HCT116 (cell line): ENCODE measurements around the gene MDM2. TPM values are rescaled to one million over a fixed set of nuclear protein-coding genes. Genes with fewer than 3 reads are reported as not detected.

ENCODE experiments used
- ATAC-seq: fragments of 200-7000 bp; cut with Tn5 transposase; 2 replicates; pipeline ENCODE4 v1.9.1; 2020; ENCODE audit warnings: mild to moderate bottlenecking, moderate library complexity
- BruUV-seq: library from RNA; stranded (reverse); fragments of 400-500 nt; replicated peaks from 2 replicates; lab custom pipeline; 2021; lab: Mats Ljungman, UMichigan
- CTCF ChIA-PET: fragments of 300-600 bp; sonication (Branson Sonifier 250); formaldehyde crosslinking; loops from one replicate; lab custom pipeline; 2021; ENCODE audit warnings: antibody characterized with exemption; lab: Charles Lee
- POLR2A ChIA-PET: fragments of 300-600, 350-600 bp; sonication (Branson Sonifier 250); formaldehyde crosslinking; loops from one replicate; lab custom pipeline; 2021; ENCODE audit warnings: antibody characterized with exemption; lab: Charles Lee
- RAD21 ChIA-PET, 2 experiments: fragments of 300-600 bp; sonication (Branson Sonifier 250); formaldehyde crosslinking; loops; one replicate each; lab custom pipeline; 2023; ENCODE audit warnings: low total read pairs in 2 of 2; ENCODE audit not compliant: uncharacterized antibody in 2 of 2, unreplicated experiment in 2 of 2, low non-redundant PET in 1 of 2; lab: Charles Lee
- DNase-seq: peaks from one replicate; pipeline ENCODE4 v3.0.0-alpha.2; 2010; ENCODE audit warnings: low read depth, low spot score
- H2AFZ ChIP-seq: fragments of 200-600 bp; shearing (Covaris generic), sonication (generic); 2 replicates; pipeline ENCODE4 v1.6.1; 2017; ENCODE audit warnings: low read depth, mixed run types, mixed read lengths, antibody characterized with exemption, low read length; ENCODE audit not compliant: poor library complexity, severe bottlenecking
- H3K27ac ChIP-seq: 2 replicates; pipeline ENCODE4 v1.5.1; 2012; ENCODE audit warnings: low read depth, low read length
- H3K27me3 ChIP-seq: fragments of 200-600 bp; sonication (generic); 2 replicates; pipeline ENCODE4 v1.6.1; 2016; ENCODE audit warnings: mixed run types, low read length, mixed read lengths; ENCODE audit not compliant: insufficient read depth
- H3K36me3 ChIP-seq, 2 experiments: fragments of 200-500 bp in 1 of 2; fragments of 200-600 bp in 1 of 2; sonication (Bioruptor generic) in 1 of 2; sonication (generic) in 1 of 2; 2 replicates each; pipeline versions ENCODE4 v1.5.1 to v1.6.1; 2014 to 2016; ENCODE audit warnings: low read length in 2 of 2, inconsistent platforms in 1 of 2, mixed read lengths in 1 of 2, mixed run types in 1 of 2; ENCODE audit not compliant: insufficient read depth in 2 of 2, control insufficient read depth in 1 of 2
- H3K4me1 ChIP-seq, 2 experiments: fragments of 200-600 bp in 1 of 2; sonication (generic) in 1 of 2; 2 replicates each; pipeline versions ENCODE4 v1.5.1 to v1.6.1; 2012 to 2017; ENCODE audit warnings: low read length in 2 of 2, inconsistent platforms in 1 of 2, mild to moderate bottlenecking in 1 of 2, mixed read lengths in 1 of 2, mixed run types in 1 of 2, moderate library complexity in 1 of 2; ENCODE audit not compliant: insufficient read depth in 2 of 2, control insufficient read depth in 1 of 2
- H3K4me2 ChIP-seq: fragments of 200-600 bp; sonication (generic); 2 replicates; pipeline ENCODE4 v1.6.1; 2017; ENCODE audit warnings: mixed run types, low read length, mixed read lengths
- H3K4me3 ChIP-seq, 2 experiments: fragments of 200-600 bp in 1 of 2; sonication (generic) in 1 of 2; replicated peaks in 1 of 2; 2 replicates each; pipeline ENCODE4 v1.5.1; 2011 to 2016; ENCODE audit warnings: low read length in 2 of 2, control low read depth in 1 of 2, low read depth in 1 of 2, mild to moderate bottlenecking in 1 of 2, mixed read lengths in 1 of 2, mixed run types in 1 of 2
- H3K79me2 ChIP-seq: fragments of 200-600 bp; sonication (generic); 2 replicates; pipeline ENCODE4 v1.6.1; 2017; ENCODE audit warnings: mild to moderate bottlenecking, mixed run types, low read length, moderate library complexity, mixed read lengths; ENCODE audit not compliant: insufficient read depth
- H3K9ac ChIP-seq: fragments of 200-600 bp; sonication (generic); 2 replicates; pipeline ENCODE4 v1.6.1; 2016; ENCODE audit warnings: low read length, mixed read lengths
- H3K9me2 ChIP-seq: fragments of 200-600 bp; sonication (generic), shearing (Covaris generic); 2 replicates; pipeline ENCODE4 v1.6.1; 2017; ENCODE audit warnings: mixed run types, mild to moderate bottlenecking, moderate library complexity; ENCODE audit not compliant: insufficient read depth
- H3K9me3 ChIP-seq, 2 experiments: fragments of 200-500 bp in 1 of 2; fragments of 200-600 bp in 1 of 2; sonication (Bioruptor generic) in 1 of 2; sonication (generic) in 1 of 2; 2 replicates each; pipeline ENCODE4 v1.6.1; 2014 to 2017; ENCODE audit warnings: low read length in 2 of 2, mixed read lengths in 2 of 2, inconsistent platforms in 1 of 2, low read depth in 1 of 2, mild to moderate bottlenecking in 1 of 2, mixed run types in 1 of 2, moderate library complexity in 1 of 2; ENCODE audit not compliant: control insufficient read depth in 1 of 2, insufficient read depth in 1 of 2
- H4K20me1 ChIP-seq: fragments of 200-600 bp; sonication (generic), shearing (Covaris generic); 2 replicates; pipeline ENCODE4 v1.6.1; 2017; ENCODE audit warnings: mixed run types, mild to moderate bottlenecking, moderate library complexity; ENCODE audit not compliant: insufficient read depth
- EGR1 ChIP-seq: IDR thresholded peaks from 2 replicates; pipeline ENCODE4 v1.6.1; 2012; ENCODE audit warnings: low read depth
- EZH2 ChIP-seq: fragments of 200-600 bp; sonication (generic); IDR thresholded peaks from 2 replicates; pipeline ENCODE4 v1.6.1; 2017; ENCODE audit warnings: antibody characterized with exemption, mixed run types
- EZH2phosphoT487 ChIP-seq: fragments of 200-600 bp; IDR thresholded peaks from 2 replicates; pipeline ENCODE4 v1.6.1; 2018; ENCODE audit warnings: antibody characterized with exemption, borderline replicate concordance
- FOSL1 ChIP-seq: IDR thresholded peaks from 2 replicates; pipeline ENCODE4 v1.6.1; 2012; ENCODE audit warnings: low read depth
- JUND ChIP-seq: IDR thresholded peaks from 2 replicates; pipeline ENCODE4 v1.6.1; 2012
- SIN3A ChIP-seq: IDR thresholded peaks from 2 replicates; pipeline ENCODE4 v1.6.1; 2012; ENCODE audit warnings: low read depth
- SP1 ChIP-seq: IDR thresholded peaks from 2 replicates; pipeline ENCODE4 v1.6.1; 2012; ENCODE audit warnings: low read depth
- SRF ChIP-seq: IDR thresholded peaks from 2 replicates; pipeline ENCODE4 v1.6.1; 2012; ENCODE audit warnings: low read depth
- TCF7L2 ChIP-seq: IDR thresholded peaks from 2 replicates; pipeline ENCODE4 v1.7.0; 2011; ENCODE audit warnings: borderline replicate concordance, inconsistent platforms; ENCODE audit not compliant: insufficient read depth, insufficient read length; ENCODE audit errors: extremely low read depth
- YY1 ChIP-seq: IDR thresholded peaks from 2 replicates; pipeline ENCODE4 v1.6.1; 2011; ENCODE audit warnings: low read length, low read depth, moderate library complexity, mild to moderate bottlenecking; ENCODE audit not compliant: insufficient replicate concordance; ENCODE audit errors: extremely low read depth
- ZFX ChIP-seq: fragments of 450-650 bp; IDR thresholded peaks from 2 replicates; pipeline ENCODE4 v1.6.1; 2017
- ZNF274 ChIP-seq: fragments of 200-500 bp; sonication (Bioruptor generic); IDR thresholded peaks from 2 replicates; pipeline ENCODE4 v1.6.1; 2014; ENCODE audit warnings: mild to moderate bottlenecking, low read depth, low read length, inconsistent platforms
- intact Hi-C: fragments of 100-400 bp; cut with micrococcal nuclease; formaldehyde crosslinking; loops from 2 replicates; pipeline ENCODE4 v1.10.0; 2022
- total RNA-seq: library from RNA; stranded (reverse); gene quantifications from one replicate; pipeline ENCODE4 v1.2.1, GENCODE V29; 2021; ENCODE audit not compliant: unreplicated experiment
- TF ChIP-seq, protein P1 (sequence below): IDR thresholded peaks from 2 replicates; pipeline ENCODE4 v1.6.1; 2012; ENCODE audit warnings: low read depth
- TF ChIP-seq, protein P2 (sequence below): IDR thresholded peaks from 2 replicates; pipeline ENCODE4 v1.6.1; 2012
- TF ChIP-seq, protein P3 (sequence below): IDR thresholded peaks from 2 replicates; pipeline ENCODE4 v1.6.1; 2011; ENCODE audit warnings: mild to moderate bottlenecking, low read length, moderate library complexity; ENCODE audit not compliant: insufficient replicate concordance; ENCODE audit errors: extremely low read depth
- TF ChIP-seq, protein P4 (sequence below), 3 experiments: fragments of 200-600 bp in 1 of 3; sonication (generic) in 1 of 3; IDR thresholded peaks in 2 of 3; conservative IDR thresholded peaks in 1 of 3; 2 replicates each; pipeline ENCODE4 v1.5.1; 2012 to 2017; ENCODE audit warnings: low read depth in 2 of 3, low read length in 2 of 3, antibody characterized with exemption in 1 of 3, borderline replicate concordance in 1 of 3, control low read depth in 1 of 3, mild to moderate bottlenecking in 1 of 3, mixed read lengths in 1 of 3, mixed run types in 1 of 3, moderate library complexity in 1 of 3; ENCODE audit not compliant: insufficient read depth in 1 of 3

MDM2 gene
- total RNA-seq, 1 experiment from 2014 or later: 170 TPM

DNA sequence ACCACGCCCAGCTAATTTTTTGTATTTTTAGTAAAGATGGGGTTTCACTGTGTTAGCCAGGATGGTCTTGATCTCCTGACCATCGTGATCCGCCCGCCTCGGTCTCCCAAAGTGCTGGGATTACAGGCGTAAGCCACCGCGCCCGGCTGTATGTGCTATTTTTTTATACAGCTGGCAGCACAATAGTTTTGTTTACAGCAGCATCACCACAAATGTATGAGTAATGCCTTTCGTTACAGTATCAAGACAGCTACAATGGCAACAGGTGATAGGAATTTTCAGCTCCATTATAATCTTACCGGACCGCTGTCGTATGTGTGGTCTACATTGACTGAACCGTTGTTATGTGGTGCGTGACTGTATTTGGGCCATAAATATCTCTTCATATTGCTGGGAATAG, 11.6 kb upstream of the MDM2 start (continued):
- TF ChIP-seq, protein P1, sequence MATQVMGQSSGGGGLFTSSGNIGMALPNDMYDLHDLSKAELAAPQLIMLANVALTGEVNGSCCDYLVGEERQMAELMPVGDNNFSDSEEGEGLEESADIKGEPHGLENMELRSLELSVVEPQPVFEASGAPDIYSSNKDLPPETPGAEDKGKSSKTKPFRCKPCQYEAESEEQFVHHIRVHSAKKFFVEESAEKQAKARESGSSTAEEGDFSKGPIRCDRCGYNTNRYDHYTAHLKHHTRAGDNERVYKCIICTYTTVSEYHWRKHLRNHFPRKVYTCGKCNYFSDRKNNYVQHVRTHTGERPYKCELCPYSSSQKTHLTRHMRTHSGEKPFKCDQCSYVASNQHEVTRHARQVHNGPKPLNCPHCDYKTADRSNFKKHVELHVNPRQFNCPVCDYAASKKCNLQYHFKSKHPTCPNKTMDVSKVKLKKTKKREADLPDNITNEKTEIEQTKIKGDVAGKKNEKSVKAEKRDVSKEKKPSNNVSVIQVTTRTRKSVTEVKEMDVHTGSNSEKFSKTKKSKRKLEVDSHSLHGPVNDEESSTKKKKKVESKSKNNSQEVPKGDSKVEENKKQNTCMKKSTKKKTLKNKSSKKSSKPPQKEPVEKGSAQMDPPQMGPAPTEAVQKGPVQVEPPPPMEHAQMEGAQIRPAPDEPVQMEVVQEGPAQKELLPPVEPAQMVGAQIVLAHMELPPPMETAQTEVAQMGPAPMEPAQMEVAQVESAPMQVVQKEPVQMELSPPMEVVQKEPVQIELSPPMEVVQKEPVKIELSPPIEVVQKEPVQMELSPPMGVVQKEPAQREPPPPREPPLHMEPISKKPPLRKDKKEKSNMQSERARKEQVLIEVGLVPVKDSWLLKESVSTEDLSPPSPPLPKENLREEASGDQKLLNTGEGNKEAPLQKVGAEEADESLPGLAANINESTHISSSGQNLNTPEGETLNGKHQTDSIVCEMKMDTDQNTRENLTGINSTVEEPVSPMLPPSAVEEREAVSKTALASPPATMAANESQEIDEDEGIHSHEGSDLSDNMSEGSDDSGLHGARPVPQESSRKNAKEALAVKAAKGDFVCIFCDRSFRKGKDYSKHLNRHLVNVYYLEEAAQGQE: no peak
- TF ChIP-seq EZH2 (no peak), EGR1 (no peak), FOSL1 (no peak), TCF7L2 (no peak), SRF (no peak), ZFX (no peak)
- TF ChIP-seq, protein P2, sequence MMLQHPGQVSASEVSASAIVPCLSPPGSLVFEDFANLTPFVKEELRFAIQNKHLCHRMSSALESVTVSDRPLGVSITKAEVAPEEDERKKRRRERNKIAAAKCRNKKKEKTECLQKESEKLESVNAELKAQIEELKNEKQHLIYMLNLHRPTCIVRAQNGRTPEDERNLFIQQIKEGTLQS: no peak

DNA sequence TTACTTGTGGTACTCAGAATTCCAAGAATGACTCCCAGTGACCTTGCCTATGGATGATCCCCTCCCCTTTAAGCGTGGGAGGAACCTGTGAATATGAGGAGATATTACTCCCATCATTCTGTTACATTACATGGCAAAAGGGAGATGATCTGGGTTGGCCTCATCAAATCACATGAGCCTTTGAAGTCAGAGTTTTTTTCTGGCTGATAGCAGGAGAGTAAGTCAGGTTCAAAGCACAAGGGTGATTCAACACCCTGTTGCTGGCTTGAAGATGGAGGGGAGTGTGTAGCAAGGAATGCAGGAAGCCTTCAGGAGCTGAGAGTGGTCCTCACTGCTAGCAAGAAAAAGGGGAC, 9.1 kb upstream of the MDM2 start:
- no peaks in the 10 kb centered on the region for H3K27me3 ChIP-seq
- H3K4me2 ChIP-seq: peak overlapping the region; percentile 66; the same call in 1 of the 2 replicates
- no peaks in the 10 kb centered on the region for H3K36me3 ChIP-seq
- H3K9ac ChIP-seq: no peak overlapping the region
- ChIA-PET RAD21 (no interaction called here), POLR2A (no interaction called here), CTCF (no interaction called here)
- no peaks in the 10 kb centered on the region for H4K20me1 ChIP-seq
- DNase-seq (no peak), ATAC-seq (no peak)
- BruUV-seq: no TSS peak
- H3K79me2 ChIP-seq: no peaks in the 10 kb centered on the region
- H3K9me3 ChIP-seq: no peaks in the 10 kb centered on the region
- no peak overlapping the region for H3K4me3 ChIP-seq
- H3K27ac ChIP-seq: no peak overlapping the region
- no peak overlapping the region for H2AFZ ChIP-seq
- H3K9me2 ChIP-seq: no peaks in the 10 kb centered on the region
- intact Hi-C loops: no loop called here
- H3K4me1 ChIP-seq: peaks cover 31 to 51% of the 10 kb centered on the region in 2 experiments
- TF ChIP-seq ZFX: no peak
- TF ChIP-seq YY1: no peak
- no peak for TF ChIP-seq FOSL1
- TF ChIP-seq, protein P3, sequence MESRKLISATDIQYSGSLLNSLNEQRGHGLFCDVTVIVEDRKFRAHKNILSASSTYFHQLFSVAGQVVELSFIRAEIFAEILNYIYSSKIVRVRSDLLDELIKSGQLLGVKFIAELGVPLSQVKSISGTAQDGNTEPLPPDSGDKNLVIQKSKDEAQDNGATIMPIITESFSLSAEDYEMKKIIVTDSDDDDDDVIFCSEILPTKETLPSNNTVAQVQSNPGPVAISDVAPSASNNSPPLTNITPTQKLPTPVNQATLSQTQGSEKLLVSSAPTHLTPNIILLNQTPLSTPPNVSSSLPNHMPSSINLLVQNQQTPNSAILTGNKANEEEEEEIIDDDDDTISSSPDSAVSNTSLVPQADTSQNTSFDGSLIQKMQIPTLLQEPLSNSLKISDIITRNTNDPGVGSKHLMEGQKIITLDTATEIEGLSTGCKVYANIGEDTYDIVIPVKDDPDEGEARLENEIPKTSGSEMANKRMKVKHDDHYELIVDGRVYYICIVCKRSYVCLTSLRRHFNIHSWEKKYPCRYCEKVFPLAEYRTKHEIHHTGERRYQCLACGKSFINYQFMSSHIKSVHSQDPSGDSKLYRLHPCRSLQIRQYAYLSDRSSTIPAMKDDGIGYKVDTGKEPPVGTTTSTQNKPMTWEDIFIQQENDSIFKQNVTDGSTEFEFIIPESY: no peak
- TF ChIP-seq ZNF274: no peak
- no peak for TF ChIP-seq SP1
- TF ChIP-seq SIN3A: no peak
- no peak for TF ChIP-seq EZH2phosphoT487
- TF ChIP-seq, protein P4, sequence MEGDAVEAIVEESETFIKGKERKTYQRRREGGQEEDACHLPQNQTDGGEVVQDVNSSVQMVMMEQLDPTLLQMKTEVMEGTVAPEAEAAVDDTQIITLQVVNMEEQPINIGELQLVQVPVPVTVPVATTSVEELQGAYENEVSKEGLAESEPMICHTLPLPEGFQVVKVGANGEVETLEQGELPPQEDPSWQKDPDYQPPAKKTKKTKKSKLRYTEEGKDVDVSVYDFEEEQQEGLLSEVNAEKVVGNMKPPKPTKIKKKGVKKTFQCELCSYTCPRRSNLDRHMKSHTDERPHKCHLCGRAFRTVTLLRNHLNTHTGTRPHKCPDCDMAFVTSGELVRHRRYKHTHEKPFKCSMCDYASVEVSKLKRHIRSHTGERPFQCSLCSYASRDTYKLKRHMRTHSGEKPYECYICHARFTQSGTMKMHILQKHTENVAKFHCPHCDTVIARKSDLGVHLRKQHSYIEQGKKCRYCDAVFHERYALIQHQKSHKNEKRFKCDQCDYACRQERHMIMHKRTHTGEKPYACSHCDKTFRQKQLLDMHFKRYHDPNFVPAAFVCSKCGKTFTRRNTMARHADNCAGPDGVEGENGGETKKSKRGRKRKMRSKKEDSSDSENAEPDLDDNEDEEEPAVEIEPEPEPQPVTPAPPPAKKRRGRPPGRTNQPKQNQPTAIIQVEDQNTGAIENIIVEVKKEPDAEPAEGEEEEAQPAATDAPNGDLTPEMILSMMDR (IDR thresholded peaks at IDR 0.05 in 2 of 3, conservative IDR thresholded peaks at IDR 0.05 in 1 of 3; ENCODE audit: borderline replicate concordance in 1 of 3, insufficient read depth in 1 of 3, low read depth in 2 of 3, low read length in 2 of 3): no peak
- no peak for TF ChIP-seq JUND
